ENCODE measurements around the gene MEP1A.
"Not testable (repeated sequence)": the region's sequence is repeated elsewhere in the genome, so short reads cannot be mapped to it uniquely, and the experiment has no call there.

Gene MEP1A

GRCh38 chr6:46777476-46778346, 15.5 kb upstream of the MEP1A start:
- no peak for DNase-seq

- DNase-seq, result peak; percentile 65
Measured at GRCh38 chr6:46781478-46782378, 11.5 kb upstream of the MEP1A start.

GRCh38 chr6:46784535-46784934, 8.7 kb upstream of the MEP1A start:
- DNase-seq, result no peak

GRCh38 chr6:46787871-46788540, 5.2 kb upstream of the MEP1A start:
- DNase-seq, result no peak

- no peak for DNase-seq
Measured at GRCh38 chr6:46788791-46789190, 4.4 kb upstream of the MEP1A start.

- no peak for DNase-seq
Measured at GRCh38 chr6:46789434-46790354, 3.5 kb upstream of the MEP1A start.

GRCh38 chr6:46790355-46790874, 2.8 kb upstream of the MEP1A start:
- DNase-seq, result no peak

GRCh38 chr6:46792635-46793034, 554 bp upstream of the MEP1A start:
- DNase-seq, result no peak

GRCh38 chr6:46794068-46794467, 879 bp downstream of the MEP1A start:
- no peak for DNase-seq

- no peak for DNase-seq
Measured at GRCh38 chr6:46795816-46796215, 2.6 kb downstream of the MEP1A start.

- no peak for DNase-seq
Measured at GRCh38 chr6:46796848-46797580, 3.8 kb downstream of the MEP1A start.

- DNase-seq, result no peak
Measured at GRCh38 chr6:46799657-46800056, 6.5 kb downstream of the MEP1A start.

GRCh38 chr6:46808806-46809205, 15.6 kb downstream of the MEP1A start:
- DNase-seq, result no peak

- no peak for DNase-seq
Measured at GRCh38 chr6:46815130-46815529, 21.9 kb downstream of the MEP1A start.

GRCh38 chr6:46816626-46817025, 23.4 kb downstream of the MEP1A start:
- no peak for DNase-seq

GRCh38 chr6:46819561-46819960, 26.4 kb downstream of the MEP1A start:
- no peak for DNase-seq

GRCh38 chr6:46821458-46821881, 28.3 kb downstream of the MEP1A start:
- no peak for DNase-seq

GRCh38 chr6:46828939-46829338, 35.8 kb downstream of the MEP1A start:
- DNase-seq, result no peak

GRCh38 chr6:46832816-46833215, 39.6 kb downstream of the MEP1A start:
- no peak for DNase-seq

- not testable (repeated sequence) for DNase-seq
Measured at GRCh38 chr6:46834257-46834916, 41.2 kb downstream of the MEP1A start.

- DNase-seq, result not testable (repeated sequence)
Measured at GRCh38 chr6:46834991-46835390, 41.8 kb downstream of the MEP1A start.

Data from NCI-H345 (cell line).